Jurkat, Clone E6-1 (cell line): ENCODE measurements around the gene UNC5A.

Source experiments
- DNase-seq: peaks from one replicate; pipeline ENCODE4 v3.0.0-alpha.2; 2011; ENCODE audit warnings: low read depth, low spot score
- H3K4me3 ChIP-seq: 2 replicates; pipeline ENCODE4 v1.5.1; 2011; ENCODE audit warnings: mild to moderate bottlenecking, low read length, control low read depth, moderate library complexity

Gene UNC5A

DNA sequence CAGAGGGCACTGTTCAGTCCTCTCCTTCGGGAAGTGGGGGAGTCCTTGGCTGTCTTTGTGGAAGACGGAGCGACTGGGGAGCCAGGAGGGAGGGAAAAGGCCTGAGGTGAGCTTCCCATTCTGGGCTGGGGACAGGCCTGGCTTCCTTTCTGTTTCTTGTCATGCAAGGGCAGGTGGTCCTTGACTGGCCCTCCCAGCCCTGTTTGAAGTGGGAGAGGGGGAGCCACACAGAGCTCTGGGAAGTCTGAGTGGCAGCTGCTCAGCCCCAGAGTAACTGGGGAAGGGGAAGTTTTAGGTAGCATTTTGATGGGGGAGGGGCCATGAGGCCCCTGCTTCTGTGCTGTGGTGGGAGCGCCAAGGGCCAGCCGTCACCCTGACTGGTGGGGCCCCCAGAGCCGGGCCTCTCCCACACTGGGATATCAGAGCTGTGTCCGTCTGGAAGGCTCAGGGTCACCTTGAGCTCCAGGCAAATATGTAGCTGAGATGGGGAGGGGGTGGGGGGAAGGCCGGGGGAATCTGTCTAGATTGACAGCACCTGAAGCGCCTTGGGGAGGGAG is 6.5 kb downstream of the UNC5A start:
- no peak overlapping the region for H3K4me3 ChIP-seq
- DNase-seq, result no peak

DNA sequence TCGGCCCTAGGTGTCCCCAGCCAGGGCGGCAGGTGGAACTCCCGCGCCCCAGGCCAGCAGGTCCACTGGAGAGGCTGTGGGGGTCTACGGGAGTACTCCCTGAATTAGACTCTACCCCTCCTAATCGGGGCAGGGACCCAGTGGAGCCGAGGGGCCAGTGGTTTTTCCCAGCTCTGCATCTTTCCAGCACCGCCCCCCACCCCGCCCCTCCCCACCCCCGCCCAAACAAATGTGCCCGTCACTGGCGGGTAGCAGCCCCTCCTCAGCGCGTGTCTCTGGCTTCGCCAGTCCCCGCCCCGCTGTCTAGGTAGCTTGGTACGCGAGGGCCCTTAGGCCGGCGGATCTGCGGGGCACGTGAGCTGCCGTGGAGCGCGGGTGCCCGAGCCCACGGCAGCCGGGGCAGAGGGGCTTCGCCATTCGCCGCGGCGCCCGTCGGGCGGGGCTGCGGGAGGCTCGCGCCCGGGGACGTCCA is 7.0 kb downstream of the UNC5A start:
- no peak overlapping the region for H3K4me3 ChIP-seq
- no peak for DNase-seq

DNA sequence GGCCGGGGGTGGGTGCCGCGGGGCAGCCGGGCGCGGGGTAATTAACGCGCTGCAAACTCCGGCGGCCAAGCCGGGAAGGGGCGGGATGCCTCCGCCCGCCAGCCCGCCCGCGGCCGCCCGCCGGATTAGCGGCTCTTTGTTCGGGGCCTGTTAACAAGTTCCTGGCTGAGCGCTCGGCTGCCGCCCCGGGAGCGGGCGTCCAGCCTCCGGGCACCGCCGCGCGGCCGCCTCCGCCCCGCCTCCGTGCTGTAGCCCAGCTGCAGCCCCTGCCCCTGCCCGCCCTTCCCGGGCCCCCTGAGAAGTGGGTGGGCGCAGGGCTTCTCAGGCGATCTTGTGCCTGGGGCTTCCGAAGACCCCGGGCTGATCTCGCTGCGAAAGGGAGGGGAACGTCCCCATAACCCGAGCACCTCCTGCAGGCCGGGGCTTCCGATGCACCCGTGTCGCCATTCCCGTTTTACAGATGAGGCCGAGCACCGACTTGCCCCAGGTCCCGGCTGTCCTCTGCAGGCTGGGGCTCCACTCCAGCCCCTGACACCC is 7.5 kb downstream of the UNC5A start:
- no peak for DNase-seq
- H3K4me3 ChIP-seq, result no peak overlapping the region

GRCh38 chr5:176818391-176819098 is 8.2 kb downstream of the UNC5A start:
- H3K4me3 ChIP-seq, result no peak overlapping the region
- peak; percentile 28 for DNase-seq

GRCh38 chr5:176819476-176819875 is 9.1 kb downstream of the UNC5A start:
- no peak for DNase-seq
- H3K4me3 ChIP-seq, result no peak overlapping the region

- no peak for DNase-seq
- no peak overlapping the region for H3K4me3 ChIP-seq
These were observed 10.6 kb downstream of the UNC5A start for GRCh38 chr5:176820937-176821336.

GRCh38 chr5:176821441-176821840 is 11.1 kb downstream of the UNC5A start:
- no peak for DNase-seq
- H3K4me3 ChIP-seq, result no peak overlapping the region

DNA sequence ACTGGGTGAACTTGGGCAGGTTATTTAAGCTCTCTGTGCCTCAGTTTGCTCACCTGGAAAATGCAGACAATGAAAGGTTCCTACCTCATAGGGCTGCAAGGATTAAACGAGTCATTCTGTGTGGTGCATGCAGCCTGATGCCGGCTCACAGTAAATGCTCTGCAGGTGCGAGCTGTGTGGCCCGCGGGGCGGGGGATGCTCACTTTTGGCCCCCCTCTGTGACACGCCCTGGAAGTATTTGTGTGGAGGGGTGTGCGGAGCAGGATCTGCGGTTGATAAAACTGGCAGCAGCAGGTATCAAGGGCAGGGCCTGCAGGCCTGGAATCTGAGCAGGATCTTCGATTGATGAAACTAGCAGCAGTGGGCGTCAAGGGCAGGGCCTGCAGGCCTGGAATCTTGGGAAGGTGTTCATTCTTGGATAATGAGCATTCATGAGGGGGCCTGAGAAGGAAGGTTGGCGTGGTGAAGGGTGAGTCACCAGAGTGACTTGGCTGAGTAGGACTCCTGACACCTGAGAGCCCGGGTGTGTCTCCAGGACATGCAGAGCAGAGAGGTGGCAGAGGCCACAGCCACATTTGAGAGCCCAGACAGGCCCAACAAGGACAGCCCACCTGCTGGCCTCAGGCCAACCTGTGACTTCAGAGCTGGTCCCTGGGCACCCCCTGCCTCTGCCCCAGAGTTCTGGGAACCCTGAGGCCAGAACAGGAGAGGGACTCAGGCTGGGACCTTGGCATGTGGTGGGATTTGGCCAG is 11.9 kb downstream of the UNC5A start:
- H3K4me3 ChIP-seq, result no peak overlapping the region
- no peak for DNase-seq

DNA sequence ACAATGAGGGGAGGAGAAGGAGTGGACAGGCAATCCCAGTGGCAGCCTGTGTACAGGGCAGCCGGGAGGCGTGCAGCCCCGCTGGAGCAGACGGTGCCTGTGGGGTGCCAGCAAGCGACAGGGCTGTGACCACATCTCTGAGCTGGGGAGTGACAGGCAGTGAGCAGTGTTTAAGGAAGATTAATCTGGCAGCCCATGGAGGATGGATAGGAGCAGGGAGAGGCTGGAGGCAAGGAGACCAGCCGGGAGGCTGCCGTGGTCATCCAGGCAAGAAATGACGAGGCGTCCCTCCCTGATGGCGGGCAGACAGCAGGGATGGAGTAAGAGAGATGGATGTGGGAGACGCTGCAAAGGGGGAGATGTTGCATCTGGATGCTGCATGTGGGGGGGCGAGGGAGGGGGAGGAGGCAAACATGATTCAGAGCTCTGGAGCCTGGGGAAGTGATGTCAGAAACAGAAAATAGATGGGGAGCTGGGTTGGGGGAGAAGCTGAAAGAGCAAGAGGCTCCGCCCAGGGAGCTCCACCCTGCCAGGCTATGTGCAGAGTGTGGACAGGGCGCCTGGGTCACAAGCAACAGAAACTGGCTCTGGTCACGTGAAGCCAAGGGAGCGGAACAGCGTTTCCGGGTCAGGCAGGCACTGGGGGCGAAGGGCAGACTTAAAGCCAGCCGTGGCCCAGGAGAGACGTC is 12.6 kb downstream of the UNC5A start:
- DNase-seq, result no peak
- no peak overlapping the region for H3K4me3 ChIP-seq

GRCh38 chr5:176823869-176824412 is 13.6 kb downstream of the UNC5A start:
- H3K4me3 ChIP-seq, result no peak overlapping the region
- no peak for DNase-seq

- no peak for DNase-seq
- no peak overlapping the region for H3K4me3 ChIP-seq
These were observed 14.2 kb downstream of the UNC5A start for GRCh38 chr5:176824604-176825003.

DNA sequence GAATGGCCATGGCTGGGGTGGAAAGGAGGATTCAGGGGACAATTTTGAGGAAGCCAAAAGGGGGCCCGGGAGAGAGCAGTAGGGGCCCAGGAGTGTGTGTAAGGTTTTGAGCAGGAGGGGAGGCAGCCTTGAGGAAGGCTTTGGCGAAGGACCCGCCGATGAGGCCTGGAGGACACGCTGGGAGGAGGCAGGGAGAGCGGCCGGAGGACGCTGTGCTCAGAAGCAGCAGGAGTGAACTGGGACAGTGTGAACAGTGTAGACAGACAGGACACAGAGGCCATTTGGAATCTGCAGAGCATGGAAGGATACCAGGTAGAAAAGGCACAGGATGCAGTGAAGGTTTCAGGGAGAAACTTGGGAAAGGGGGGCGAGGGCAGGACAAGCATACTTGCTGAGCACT is 14.9 kb downstream of the UNC5A start:
- H3K4me3 ChIP-seq, result no peak overlapping the region
- DNase-seq, result no peak

GRCh38 chr5:176825957-176826356 is 15.6 kb downstream of the UNC5A start:
- DNase-seq, result no peak

GRCh38 chr5:176827736-176828414 is 17.5 kb downstream of the UNC5A start:
- no peak overlapping the region for H3K4me3 ChIP-seq
- no peak for DNase-seq

More at GRCh38 chr5:176825957-176826356, 15.6 kb downstream of the UNC5A start:
- H3K4me3 ChIP-seq, result no peak overlapping the region

GRCh38 chr5:176829320-176829719 is 19.0 kb downstream of the UNC5A start:
- DNase-seq, result no peak
- H3K4me3 ChIP-seq, result no peak overlapping the region

- no peak overlapping the region for H3K4me3 ChIP-seq
- no peak for DNase-seq
These were observed 20.1 kb downstream of the UNC5A start for GRCh38 chr5:176830422-176830994.

DNA sequence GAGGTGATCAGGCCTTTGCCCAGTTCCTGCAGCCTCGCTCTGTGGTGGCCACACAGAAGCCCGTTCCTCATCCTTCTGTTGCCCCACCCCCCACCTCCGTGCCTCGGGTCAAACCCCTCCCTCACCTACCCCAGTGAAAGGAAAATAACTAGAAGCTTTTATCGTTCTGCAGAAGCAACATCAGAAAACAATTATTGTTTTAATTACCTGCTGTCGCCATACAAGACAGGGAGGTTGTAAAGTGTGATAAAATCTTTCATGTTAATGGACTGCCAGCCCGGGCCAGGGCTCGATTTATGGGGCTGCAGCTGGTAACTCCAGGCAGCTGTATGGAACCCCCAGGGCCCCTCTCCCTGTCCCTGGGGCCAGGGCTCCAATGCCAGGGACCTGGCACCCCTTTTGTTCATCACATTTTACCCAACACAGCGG is 20.6 kb downstream of the UNC5A start:
- no peak overlapping the region for H3K4me3 ChIP-seq
- DNase-seq, result no peak

GRCh38 chr5:176831425-176831824 is 21.1 kb downstream of the UNC5A start:
- DNase-seq, result no peak
- H3K4me3 ChIP-seq, result no peak overlapping the region
